ENCODE data around the gene FAAP100. TPM values are rescaled to one million over a fixed set of nuclear protein-coding genes. Genes with fewer than 3 reads are reported as not detected.

Gene FAAP100
- total RNA-seq, 1 donor, result 31.7 TPM

- H3K4me3 ChIP-seq (ENCODE audit: low read depth, low read length), result no peak overlapping the region
- DNase-seq (ENCODE audit: low read depth), result no peak
- TF ChIP-seq, protein P1, sequence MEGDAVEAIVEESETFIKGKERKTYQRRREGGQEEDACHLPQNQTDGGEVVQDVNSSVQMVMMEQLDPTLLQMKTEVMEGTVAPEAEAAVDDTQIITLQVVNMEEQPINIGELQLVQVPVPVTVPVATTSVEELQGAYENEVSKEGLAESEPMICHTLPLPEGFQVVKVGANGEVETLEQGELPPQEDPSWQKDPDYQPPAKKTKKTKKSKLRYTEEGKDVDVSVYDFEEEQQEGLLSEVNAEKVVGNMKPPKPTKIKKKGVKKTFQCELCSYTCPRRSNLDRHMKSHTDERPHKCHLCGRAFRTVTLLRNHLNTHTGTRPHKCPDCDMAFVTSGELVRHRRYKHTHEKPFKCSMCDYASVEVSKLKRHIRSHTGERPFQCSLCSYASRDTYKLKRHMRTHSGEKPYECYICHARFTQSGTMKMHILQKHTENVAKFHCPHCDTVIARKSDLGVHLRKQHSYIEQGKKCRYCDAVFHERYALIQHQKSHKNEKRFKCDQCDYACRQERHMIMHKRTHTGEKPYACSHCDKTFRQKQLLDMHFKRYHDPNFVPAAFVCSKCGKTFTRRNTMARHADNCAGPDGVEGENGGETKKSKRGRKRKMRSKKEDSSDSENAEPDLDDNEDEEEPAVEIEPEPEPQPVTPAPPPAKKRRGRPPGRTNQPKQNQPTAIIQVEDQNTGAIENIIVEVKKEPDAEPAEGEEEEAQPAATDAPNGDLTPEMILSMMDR (IDR thresholded peaks at IDR 0.05; ENCODE audit: insufficient read depth, low read length), result no peak
These were observed 8.4 kb downstream of the FAAP100 start for GRCh38 chr17:81543756-81544155.

- TF ChIP-seq, protein P1 (IDR thresholded peaks at IDR 0.05; ENCODE audit: insufficient read depth, low read length), result no peak
- DNase-seq (ENCODE audit: low read depth), result no peak
- no peak overlapping the region for H3K4me3 ChIP-seq (ENCODE audit: low read depth, low read length)
These were observed 8.8 kb downstream of the FAAP100 start for GRCh38 chr17:81543339-81543675.

DNA sequence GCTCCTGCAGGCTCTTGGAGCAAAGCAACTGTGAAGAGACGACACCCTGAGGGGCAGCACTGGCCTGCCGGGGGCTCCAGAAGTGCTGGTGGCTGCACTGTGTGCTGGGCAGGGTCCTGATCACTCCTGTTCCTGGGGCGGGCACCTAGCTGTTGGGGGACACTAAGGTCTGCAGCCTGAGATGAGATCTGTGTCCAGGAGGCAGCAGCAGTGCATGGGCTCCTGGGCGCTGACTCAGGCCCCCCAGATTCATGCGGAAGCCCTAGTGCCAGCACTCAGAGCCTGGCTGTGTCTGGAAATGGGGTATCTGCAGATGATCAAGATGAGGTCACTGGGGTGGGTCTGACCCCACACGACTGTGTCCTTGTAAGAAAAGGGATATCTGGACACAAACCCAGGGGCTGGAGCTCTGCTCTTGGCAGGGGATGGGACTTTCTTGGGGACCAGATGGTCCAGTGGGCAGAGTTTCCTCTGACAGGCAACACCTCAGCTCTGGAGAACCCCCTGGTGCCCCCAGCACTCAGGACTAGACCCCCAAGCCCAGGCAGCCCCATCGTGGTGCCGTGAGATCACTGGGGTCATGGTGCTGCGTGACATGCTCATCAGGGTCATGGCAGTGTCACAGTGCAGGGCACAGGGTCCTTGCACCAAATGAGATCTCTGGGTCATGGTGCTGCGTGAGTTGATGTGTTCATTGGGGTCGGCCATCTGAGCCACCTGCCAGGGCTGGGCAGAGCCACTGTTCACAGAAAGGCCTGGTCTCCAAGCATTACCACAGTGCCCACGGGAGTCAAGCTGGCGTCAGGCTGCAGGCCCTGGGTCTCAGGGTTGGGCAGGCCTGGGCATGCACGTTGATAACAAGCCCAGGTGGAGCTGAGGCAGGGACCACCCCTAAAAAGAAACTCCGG lies 9.5 kb downstream of the FAAP100 start:
- H3K4me3 ChIP-seq (ENCODE audit: low read depth, low read length), result no peak overlapping the region

DNA sequence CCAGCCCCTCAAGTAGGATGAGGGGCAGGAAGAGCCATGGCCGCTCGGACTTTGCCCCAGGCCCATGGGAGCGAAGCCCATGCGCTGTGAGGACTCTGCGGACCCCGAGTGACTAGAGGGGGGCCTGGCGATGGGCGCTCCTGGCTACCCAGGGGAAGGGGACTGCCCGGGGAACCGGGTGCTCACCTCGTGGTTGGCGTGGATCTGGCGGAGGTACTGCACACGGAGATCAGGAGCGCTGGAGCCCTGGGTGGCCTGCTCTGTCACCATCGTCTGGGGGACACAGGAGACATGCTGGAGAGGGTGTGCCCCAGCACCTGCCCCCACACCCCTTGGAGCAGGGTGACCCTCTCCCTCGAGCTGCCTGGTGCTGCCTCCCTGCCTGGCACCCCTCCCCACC lies 11.0 kb downstream of the FAAP100 start:
- TF ChIP-seq, protein P1 (IDR thresholded peaks at IDR 0.05; ENCODE audit: insufficient read depth, low read length), result no peak
- no peak overlapping the region for H3K4me3 ChIP-seq (ENCODE audit: low read depth, low read length)
- DNase-seq (ENCODE audit: low read depth), result no peak

More for the DNA sequence above, 9.5 kb downstream of the FAAP100 start:
- DNase-seq (ENCODE audit: low read depth), result no peak
- TF ChIP-seq, protein P1 (IDR thresholded peaks at IDR 0.05; ENCODE audit: insufficient read depth, low read length), result no peak

GRCh38 chr17:81540676-81541027 lies 11.5 kb downstream of the FAAP100 start:
- H3K4me3 ChIP-seq (ENCODE audit: low read depth, low read length), result no peak overlapping the region
- TF ChIP-seq, protein P1 (IDR thresholded peaks at IDR 0.05; ENCODE audit: insufficient read depth, low read length), result no peak
- DNase-seq (ENCODE audit: low read depth), result no peak

DNA sequence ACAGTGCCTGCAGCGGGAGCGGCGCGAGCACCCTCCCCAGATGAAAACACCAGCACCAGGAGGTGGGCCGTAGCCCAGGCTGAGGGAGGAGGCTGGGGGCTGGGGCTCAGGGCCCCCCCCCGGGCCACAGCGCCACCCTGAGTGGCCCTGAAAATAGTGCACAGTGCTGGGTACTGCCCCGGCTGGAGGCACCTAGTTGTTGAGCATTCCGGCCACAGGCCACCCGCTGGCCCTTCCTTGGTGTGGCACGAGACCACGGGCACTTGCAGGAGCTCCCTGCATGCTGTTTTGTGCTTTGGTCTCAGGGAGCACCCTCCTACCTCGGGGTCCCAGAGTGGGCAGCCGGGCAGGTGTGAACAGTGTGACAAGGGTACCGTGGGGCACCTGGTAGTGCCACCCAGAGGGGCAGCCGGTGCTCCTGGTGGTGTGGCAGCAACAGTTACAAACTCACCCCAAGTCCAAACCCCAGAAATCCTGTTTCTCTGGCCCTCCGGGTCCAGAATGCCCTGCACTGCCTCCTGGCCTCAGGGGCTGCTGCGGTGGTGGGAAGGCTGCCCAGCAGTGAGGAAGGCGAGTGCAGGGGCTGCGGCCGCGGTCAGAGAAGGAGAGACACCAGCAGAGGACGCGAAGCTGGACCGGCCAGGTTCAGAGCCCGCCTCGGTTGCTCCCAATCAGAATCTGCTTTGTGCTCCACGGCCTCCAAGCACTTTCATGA lies 12.0 kb downstream of the FAAP100 start:
- H3K4me3 ChIP-seq (ENCODE audit: low read depth, low read length), result no peak overlapping the region
- TF ChIP-seq, protein P1 (IDR thresholded peaks at IDR 0.05; ENCODE audit: insufficient read depth, low read length), result no peak
- no peak for DNase-seq (ENCODE audit: low read depth)

All from fibroblast of the aortic adventitia (primary cell).